Measurements from ENCODE around the gene DUS4L.

DNA sequence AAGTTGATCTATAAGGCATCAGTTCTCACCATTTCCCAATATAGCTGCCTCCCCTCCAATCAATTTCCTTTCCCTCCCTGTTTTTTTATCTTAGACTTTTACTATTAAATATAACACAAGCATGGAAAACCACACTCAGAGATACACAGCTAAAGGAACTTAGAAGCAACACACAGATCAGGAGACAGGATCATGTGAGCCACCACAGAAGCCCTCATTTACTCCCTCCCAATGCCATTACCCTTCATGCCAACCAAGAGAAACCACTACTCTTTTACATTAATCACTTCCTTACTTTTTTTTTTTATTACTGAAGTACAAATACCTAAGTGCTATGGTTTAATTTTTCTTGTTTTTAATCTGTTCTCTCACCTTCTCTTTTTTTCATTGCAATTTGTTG lies 33.0 kb upstream of the DUS4L start:
- TF ChIP-seq, protein P1, sequence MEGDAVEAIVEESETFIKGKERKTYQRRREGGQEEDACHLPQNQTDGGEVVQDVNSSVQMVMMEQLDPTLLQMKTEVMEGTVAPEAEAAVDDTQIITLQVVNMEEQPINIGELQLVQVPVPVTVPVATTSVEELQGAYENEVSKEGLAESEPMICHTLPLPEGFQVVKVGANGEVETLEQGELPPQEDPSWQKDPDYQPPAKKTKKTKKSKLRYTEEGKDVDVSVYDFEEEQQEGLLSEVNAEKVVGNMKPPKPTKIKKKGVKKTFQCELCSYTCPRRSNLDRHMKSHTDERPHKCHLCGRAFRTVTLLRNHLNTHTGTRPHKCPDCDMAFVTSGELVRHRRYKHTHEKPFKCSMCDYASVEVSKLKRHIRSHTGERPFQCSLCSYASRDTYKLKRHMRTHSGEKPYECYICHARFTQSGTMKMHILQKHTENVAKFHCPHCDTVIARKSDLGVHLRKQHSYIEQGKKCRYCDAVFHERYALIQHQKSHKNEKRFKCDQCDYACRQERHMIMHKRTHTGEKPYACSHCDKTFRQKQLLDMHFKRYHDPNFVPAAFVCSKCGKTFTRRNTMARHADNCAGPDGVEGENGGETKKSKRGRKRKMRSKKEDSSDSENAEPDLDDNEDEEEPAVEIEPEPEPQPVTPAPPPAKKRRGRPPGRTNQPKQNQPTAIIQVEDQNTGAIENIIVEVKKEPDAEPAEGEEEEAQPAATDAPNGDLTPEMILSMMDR (conservative IDR thresholded peaks at IDR 0.05; ENCODE audit: low read depth, low read length): no peak
- TF ChIP-seq EZH2 (IDR thresholded peaks at IDR 0.05; ENCODE audit: borderline replicate concordance, low read depth, low read length, poor library complexity, severe bottlenecking): no peak
